ENCODE data around the gene CPOX.
"Not testable (repeated sequence)": the region's sequence is repeated elsewhere in the genome, so short reads cannot be mapped to it uniquely, and the experiment has no call there.

GRCh38 chr3:98559769-98560168, 33.6 kb downstream of the CPOX start:
- not testable (repeated sequence) for TF ChIP-seq CTCF (IDR thresholded peaks at IDR 0.05; ENCODE audit: borderline replicate concordance, extremely low read depth, low read length, poor library complexity, severe bottlenecking); EZH2 (IDR thresholded peaks at IDR 0.05; ENCODE audit: borderline replicate concordance, low read depth, low read length, severe bottlenecking)

Data from DND-41 (cell line).